GM18511 (cell line): Measurements from ENCODE around the gene OLFML2A.
"Not testable (repeated sequence)": the region's sequence is repeated elsewhere in the genome, so short reads cannot be mapped to it uniquely, and the experiment has no call there.

Experiments
- ATAC-seq: cut with Tn5 transposase; IDR thresholded peaks from one replicate; pipeline ENCODE4 v1.9.1; 2021; ENCODE audit warnings: mild to moderate bottlenecking, moderate library complexity; ENCODE audit not compliant: unreplicated experiment

OLFML2A gene

DNA sequence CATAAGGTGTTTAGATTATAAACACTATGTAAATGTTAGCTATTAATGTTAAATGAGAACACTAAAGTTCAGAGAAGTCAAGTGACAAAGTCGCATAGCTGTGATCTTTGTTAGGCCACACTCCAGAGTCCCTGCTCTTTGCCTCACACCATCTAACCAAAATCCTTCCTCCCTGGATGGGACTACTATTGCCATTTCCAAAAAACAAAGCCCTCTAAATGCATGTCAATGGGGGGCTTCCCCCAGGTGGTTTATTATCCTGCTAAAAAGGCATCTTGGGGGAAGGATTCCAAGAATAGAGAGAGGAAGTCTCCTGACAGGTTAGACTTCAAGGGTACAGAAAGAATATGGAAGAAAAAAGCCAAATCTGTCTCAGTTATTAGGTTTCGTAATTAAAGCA is 16.2 kb upstream of the OLFML2A start:
- ATAC-seq = no peak

DNA sequence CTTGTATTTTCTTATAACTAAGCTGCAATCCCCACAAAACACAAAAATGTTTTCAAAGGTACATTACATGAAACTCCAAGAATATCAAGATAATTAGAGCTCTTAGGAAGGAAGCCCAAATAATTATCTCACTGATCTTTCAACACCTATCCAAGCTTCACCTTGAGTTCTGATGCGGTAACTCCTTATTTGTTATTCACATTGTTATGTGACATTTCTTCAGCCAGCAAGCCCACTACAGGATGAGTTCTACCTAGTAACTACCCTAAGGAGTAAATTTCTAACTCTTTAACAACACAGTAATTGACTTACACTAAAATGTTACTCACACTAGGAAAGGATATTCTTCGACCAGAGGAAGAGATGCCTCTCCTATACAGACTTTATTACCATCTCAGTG is 15.7 kb upstream of the OLFML2A start:
- ATAC-seq = no peak

DNA sequence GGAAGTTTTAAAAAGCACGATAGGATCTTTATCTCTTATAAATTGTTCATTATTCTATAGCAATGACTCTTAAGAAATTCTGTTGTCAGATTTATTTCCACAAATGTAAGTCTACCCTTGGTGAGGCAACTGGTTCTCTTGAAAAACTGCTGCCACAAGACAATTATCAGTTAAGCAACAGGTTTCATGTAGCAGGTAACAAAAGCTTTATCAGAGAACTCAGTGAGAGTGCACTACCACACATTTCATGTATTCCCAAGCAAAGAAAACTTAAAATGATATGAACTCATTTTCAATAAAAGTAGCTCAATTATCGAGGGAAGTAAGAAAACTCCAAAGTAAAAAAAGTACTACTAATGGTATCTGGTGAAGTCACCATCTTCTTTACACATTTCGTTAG is 15.2 kb upstream of the OLFML2A start:
- ATAC-seq = no peak

DNA sequence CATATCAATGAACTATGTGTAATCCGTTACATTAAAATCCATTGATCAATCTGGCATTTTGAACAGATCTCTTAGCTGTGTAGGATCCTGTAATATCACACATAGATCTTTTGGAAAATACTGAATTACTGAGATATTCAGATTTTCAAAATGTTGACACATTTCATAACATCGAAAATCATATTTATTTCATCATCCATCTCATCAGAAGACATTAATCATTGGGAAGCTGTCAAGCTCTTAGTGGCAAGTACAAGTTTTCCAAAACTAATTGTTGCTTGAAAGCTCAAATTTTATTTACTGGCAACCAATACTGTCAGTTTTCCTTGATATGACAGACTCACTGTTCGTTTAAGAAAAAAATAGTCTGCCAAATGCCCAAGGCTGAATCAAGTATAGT is 14.3 kb upstream of the OLFML2A start:
- no peak for ATAC-seq

DNA sequence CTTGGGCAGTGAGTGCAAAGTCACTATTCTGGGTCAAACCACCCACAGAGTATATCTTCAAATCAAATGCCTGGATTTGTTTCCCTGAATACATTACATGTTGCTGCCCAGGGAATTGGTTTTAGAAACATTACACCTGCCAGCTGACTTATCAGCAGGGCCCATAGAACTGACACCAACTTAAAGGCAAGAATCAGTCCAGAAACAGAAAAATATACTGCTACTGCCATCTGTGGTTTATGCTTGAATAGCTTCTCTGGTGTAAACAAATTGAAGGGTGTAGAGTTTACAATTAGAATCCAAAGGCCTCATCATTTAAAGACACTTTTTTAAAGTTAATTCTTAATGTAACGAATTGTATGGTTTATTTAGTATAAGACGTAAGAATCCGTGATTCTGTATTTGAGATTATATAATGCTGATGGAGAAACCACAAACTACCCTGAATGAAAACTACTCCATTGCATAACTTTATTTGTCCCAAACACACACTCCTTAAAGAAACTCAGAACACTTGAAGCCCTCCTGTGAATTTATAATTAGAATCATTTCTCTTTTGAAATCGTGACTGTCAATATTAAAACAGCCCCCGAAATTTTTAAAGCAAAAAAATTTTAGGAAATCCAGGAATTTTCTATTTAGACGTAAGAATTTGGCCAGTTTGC is 12.0 kb upstream of the OLFML2A start:
- no peak for ATAC-seq

DNA sequence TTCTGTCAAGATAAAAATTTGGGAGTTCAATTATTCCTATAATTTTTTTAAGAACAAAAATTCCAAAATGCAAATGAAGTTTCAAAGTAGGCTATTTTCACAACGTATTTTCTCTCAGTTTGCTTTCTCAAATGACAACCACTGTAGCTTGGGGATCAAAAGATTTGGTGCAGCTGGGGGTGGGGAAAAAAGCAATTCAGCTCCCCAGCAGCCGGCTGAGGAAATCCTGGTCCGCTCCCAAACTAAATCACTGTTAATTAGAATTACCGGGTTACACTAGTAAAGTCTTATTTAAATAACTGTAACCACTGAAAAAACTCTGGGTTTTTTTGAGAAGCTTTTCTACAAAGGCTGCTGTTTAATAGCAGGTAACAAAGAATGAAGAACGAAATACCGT is 11.5 kb upstream of the OLFML2A start:
- ATAC-seq = no peak

DNA sequence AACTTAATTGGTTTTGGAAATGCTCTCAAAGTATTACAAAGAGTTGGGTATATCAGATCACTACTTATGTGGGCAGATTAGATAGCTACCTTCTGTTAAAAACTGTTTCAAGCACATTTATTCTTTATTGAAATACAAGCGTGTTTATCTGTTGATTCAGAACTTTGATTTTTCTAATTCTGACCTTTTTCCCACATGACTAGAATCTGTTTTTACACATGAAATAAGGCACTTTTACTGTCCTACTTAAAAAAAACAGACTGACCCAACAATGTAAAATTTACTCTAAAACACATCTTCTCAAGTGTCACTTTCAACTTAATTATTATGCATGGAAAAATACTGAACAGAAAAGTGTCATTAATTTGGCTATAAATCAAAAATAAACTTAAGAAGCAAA is 10.6 kb upstream of the OLFML2A start:
- no peak for ATAC-seq

DNA sequence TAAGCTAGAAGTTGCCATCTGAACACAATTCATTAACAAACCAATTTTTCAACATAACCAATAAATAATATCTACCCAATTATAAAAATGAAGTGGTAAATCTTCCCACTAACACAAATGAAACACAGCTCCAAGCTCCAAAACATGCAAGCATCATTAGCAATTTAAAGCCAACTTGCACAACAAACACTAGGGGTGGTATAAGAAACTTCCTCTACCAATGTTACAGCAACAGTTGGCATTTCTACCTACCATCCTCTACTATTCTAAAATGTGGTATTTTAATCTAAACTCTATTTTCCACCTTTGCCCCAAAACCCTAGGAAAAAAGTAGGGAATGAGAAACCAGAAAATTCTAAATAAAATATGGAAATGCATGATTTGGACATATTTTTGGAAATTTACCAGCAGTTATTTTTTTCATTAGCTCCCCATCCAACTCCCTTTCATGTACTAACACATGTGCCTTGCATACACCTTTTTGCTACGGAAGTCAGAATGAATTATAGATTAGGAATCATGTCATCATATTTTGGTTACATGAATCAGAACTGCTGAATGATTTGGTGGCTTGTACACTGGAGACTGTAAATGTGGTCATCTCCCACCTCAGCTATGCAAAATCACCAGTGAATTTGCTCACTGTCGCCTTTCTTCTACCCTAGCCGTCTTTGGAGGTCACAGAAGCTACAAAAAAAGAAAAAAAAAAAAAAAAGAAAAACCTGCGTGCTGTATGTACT is 9.9 kb upstream of the OLFML2A start:
- no peak for ATAC-seq

DNA sequence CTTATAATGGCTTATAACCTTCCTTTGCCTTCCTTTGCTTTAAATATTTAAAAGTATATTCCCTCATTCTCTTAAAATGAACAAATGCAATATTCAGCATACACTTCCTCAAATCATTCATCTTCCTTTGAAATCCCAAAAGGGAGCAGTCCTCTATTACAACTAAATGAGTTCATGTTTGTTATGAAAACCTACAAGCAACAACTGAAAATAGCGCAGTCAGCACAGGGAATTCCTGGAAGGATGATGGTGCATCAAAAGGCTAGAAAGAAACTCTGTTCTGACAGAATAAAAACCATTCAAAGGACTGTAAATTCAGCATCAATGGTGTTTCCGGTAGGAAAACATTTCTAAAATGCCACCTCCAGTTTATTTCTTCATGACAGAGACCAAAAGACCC is 9.1 kb upstream of the OLFML2A start:
- no peak for ATAC-seq

DNA sequence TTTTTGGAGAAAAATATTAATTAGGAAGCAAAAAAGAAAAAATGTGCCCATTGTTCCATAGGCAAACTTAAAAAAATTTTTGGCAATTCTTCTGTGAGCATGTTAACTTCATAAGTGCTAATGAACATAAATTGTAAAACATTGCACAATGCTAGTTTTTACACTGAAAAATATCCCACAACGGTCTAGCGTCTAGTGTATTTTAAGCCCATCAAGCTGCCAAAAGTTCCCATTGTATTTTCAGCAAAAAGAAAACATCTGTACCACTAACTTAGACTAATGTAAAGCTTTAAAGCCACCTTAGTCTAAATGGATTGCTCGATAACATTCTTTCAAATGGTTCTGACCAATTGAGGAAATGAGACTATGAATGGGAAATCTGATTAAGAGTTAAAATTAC is 8.6 kb upstream of the OLFML2A start:
- ATAC-seq = no peak

DNA sequence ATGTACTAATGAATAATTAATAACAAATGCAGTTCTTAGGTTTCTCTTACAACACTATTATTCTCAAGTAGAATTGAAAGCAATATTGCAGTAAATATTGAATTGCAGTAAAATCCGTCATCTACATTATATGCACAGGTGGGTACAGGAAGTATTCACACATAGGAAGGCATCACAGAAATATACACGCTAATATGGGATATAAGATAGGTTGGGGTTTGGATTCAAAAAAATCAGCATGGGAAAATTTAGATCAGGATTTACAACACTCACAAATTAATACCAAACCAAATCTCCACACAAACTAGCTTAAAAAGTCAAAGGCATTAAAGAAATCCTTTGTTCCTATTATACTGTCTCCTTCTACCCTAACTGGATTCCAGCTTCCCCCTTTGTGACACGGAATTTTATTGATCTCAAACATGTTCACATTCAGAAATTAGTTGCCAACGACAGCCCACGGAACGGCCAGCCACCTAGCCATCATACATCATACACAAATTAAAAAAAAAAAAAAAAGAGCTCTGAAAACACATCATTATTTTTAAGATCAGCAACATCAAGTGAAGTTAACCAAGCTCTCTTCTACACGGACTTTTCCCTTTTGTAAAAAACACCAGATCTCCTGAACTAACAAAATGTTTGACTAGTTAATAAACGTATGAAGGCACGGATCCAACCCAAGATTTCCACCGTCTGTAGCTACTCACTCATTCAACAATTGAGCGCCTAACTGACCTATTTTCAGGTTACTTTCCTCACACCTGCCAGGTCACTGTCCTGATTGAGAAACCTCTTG is 8.0 kb upstream of the OLFML2A start:
- ATAC-seq = no peak

DNA sequence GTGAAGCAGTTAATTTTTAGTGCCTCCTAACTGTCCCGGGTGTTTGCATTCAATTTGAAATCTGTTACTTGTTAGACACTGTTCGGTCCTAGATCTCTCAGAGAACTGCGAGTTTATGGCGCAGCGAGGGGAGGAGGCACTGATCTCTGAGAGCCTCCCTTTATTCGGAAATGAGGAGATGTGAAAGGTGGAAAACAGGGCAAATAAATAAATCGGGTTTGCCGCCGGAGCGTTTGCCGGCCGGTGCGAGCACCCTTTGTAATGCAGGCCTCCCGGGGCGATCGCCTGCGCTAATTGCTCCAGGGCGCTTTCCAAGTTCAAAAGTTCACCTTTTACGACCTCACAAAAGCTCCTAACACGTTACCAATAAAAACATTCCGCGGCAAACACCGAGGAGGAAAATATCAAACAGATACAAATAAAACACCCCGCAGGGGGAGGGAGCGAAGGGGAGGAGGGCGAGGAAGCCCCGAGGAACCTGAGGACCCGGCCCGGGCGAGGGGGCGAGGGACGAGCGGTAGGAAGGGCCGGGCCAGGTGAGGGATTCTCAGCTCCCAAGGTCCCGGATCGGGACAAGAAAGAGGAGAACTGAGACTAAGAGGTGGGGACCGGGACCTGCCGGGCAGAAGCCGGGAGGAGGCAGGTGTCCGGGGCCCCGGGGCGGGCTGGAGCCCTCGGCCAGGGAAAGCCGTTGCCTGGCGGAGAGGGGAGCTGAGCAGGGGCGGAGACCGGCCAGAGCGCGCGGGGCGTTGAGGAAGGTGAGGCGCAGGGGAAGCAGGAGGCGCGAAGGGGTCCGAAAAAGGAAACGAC is 7.2 kb upstream of the OLFML2A start:
- ATAC-seq = no peak

DNA sequence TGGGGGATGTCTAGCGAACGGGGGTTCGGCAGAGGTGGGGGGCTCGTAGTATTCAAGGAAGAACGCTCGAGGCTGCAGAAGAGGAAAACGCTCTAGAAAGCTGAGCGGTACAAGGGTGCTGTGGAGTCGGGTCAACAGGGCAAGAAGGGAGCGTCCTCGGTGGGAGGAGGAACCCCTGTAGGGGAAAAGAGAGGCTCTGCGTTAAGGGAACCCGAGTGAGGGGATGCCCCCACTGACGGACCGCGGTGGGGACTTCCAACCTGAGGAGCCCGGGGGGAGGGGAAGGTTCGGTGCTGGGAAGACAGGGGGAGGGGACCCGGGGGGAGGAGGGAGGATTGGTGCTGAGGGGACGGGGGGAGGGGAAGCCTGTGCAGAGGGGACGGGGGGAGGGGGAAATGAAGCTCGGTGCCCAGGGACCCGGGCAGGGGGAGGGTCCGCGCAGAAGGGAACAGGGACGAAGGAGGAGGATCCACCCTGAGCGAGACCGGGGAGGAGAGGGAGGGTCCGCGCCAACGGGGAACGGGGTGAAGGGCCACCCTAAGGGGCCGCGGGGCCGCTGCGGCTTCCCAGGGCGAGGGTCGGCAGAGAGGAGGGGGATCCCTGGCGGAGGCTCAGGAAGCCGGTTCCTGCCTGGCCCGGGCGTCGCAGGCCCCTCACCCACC is 6.4 kb upstream of the OLFML2A start:
- ATAC-seq = no peak

DNA sequence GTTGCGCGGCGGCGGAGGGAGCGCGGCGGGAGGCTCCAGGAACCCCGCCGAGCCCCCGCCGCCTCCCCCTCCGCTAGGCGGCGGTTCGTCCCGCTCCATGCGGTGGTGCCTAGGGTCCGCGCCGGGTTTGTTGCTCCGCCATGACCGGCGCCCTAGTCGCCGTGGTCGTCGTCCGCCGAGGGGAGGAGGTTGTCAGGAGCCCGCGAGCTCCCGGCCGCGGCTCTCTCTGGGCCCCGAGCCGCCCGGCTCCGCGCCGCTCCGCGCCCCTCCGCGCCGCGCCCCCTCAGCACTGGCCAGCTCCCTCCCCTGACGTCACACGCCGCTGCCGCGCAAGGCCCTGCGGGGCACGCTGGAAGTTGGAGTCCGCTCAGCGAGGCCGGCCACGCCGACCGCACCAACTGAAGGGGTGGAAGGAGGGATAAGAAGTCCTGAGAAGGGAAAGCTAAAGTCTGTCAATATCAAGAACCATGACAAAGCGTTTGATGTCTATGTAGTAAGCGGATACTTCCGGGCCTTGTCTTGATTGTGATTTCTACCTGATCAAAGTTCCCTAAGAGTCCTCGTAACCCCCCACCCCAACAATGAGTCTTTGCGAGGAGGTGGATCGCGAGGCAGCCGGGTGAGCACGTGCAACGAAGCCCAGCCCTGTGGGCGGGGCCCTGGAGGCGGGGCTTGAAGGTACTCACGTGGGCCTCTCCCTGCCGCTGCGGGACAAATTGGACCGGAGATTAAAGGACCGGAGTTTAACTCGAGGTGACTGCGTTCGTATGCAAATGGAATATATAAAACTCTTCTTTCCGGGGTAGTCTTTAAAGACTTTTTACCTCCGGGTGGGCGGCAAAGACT is 5.7 kb upstream of the OLFML2A start, which contains the start of gene NR6A1:
Gene NR6A1, minus strand, starts transcription at position 291 of the 846 bp plus-strand sequence.
- ATAC-seq = peak; percentile 87

DNA sequence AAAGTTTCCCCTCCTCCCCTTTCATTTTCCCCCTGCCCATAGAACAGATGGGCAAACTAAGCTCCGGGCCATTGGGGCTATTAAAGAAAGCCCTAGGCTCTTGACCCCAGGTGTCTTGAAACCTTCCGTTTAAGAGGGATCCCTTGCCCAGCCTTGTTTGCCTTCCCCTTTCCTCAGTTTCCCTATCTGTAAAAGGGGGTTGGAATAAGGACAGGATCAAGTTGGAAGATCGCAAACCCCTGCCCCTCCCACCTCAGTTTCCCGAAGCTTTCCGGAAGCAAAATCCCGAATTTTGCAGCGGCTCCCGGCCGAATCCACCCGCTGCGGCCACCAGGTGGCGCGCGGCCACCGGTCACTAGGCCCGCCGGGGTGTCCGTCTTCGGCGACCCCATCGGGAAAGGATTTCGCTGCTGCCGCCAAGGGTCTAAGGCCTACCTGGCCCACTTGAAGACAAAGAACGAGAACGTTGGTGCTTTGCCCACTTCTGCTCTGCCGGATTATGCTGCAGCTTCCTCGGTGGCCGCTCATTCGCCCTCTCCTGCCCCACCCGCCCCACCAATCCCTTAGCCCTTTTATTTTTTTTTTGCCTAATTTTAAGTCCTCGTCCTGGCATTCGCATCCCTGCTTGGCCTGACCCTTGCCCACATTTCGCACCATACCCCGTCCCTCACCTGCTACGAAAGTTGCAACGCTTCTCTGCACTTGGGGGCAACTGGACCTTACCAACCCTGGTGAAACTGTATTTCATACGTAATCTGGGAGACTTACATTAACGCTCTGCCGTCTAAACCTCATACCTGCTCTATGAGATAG is 4.9 kb upstream of the OLFML2A start:
- ATAC-seq = no peak

DNA sequence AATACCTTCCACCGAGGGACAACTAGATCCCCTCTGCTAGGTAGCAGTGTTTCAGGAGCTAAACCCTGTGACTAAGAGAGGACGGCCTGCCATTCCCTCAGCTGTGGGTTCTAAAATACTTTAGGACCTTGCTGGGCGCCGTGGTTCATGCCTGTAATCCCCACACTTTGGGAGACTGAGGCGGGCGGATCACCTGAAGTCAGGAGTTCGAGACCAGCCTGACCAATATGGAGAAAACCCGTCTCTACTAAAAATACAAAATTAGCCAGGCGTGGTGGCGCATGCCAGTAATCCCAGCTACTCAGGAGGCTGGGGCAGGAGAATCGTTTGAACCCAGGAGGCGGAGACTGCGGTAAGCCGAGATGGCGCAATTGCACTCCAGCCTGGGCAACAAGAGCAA is 4.1 kb upstream of the OLFML2A start:
- ATAC-seq = not testable (repeated sequence)

DNA sequence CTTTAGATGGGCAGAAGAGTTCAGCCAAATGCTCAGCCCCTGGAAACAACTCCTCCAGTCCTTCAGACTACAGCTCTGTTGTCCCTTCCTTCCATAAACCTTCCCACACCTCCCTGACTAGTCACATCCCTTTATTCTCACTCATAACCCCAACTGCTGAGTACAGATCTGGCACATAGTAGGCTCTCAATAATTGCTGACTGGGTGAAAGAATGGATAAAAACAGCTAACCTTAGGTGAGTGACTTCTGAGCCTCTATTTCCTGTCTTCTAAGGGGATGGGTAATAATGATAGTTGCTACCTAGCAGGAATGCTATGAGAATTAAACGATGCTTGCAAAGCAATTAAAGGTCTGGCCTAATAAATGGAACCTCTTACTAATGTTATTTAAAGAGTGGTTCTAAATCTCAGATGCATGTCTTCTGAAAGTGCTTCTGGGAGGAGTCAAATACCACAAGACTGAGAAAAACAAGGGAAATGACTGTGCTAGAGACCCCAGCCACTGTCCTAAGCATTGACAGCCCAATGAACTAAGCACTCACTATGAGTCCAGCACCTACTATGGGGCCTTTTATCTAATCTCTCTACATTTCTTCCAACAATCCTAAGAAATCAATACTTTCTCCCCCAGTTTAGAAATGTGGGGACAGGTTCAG is 3.3 kb upstream of the OLFML2A start:
- ATAC-seq = no peak
